NCI-H446 (cell line): ENCODE results near the gene LRRC7.
"Not testable (repeated sequence)": the region's sequence is repeated elsewhere in the genome, so short reads cannot be mapped to it uniquely, and the experiment has no call there.

Experiments used
- DNase-seq, 2 experiments: peaks; one replicate each; lab custom pipeline; 2025; lab: John Stamatoyannopoulos, UW

The LRRC7 gene

DNA sequence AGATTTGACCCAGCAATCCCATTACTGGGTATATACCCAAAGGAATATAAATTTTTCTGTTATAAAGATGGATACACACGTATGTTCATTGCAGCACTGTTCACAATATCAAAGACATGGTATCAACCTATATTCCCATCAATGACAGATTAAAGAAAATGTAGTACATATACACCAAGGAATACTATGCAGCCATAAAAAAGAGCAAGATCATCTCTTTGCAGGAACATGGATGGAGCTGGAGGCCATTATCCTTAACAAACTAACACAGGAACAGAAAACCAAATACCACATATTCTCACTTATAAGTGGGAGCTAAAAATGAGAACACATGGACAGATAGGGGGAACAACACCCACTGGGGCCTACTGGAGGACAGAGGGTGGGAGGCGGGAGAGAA lies 394.7 kb downstream of the LRRC7 start:
- DNase-seq, result not testable (repeated sequence)

DNA sequence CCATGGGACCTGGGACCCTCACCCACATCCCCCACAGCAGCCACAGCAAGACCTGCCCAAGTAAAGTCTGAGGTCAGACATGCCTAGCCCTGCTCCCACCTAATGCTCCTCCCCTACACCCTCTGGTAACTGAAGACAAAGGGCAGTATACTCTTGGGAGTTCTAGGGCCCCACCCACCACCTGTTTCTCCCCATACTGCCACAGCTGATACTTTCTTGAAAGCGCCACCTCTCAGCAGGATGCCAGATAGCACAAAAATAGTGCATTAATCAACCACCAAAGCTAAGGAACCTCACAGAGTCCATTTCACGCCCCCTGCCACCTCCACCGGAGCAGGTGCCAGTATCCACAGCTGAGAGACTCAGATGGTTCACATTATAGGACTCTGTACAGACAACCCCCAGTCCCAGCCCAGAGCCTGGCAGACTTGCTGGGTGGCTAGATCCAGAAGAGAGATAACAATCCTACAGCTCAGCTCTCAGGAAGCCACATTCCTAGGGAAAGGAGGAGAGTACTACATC lies 399.6 kb downstream of the LRRC7 start:
- no peak for DNase-seq

DNA sequence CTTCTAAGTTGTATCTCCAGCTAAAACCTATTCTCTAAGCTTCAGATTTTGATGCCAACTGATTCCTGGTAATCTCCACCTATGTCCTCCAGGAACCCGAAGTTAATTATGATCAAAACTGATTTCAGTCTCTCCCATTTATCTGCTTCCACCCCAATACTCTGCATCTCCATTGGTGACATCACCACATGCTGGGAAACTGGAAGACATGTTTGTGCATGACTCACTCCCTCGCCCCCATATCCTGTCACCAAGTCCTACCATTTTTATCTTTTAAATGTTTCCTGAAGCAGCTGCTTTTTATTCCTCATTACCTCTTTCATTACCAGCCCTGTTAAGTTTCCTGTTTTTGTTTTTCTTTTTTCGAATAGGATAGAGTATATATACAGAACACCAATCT lies 409.2 kb downstream of the LRRC7 start:
- no peak for DNase-seq

DNA sequence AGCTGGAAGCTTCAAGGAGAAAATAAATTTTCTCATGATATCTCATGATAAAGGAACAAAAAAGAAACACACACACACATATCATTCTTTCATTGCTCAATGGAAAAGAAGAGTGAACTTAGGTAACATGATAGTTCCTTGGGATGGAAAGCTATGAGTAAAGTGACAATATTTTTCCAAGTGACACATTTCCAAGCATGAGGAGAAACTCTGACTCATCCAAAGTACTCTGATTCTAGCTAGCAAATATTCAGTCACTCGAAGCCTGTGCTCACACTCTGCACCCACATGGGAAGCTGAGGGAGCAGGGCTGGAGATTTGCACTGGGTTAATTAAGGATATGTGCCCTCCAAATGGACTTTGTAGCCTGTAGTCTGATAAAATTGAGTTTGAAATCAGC lies 415.3 kb downstream of the LRRC7 start:
- no peak for DNase-seq

DNA sequence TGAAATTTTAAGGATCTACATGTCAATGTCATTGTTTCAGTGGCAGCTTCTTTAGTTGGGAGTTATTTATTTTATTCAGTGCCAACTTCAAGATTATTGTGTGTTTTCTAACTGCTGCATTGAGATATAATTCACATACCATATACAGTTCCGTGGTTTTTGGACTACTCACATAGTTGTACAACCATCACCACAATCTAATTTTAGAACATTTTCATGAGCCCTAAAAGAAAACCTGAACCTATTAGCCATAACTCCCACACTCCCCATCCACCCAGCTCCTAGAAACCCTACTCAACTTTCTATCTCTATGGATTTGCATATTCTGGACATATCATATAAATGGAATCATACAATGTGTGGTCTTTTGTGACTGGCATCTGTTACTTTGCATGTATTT lies 417.7 kb downstream of the LRRC7 start:
- DNase-seq, result no peak

DNA sequence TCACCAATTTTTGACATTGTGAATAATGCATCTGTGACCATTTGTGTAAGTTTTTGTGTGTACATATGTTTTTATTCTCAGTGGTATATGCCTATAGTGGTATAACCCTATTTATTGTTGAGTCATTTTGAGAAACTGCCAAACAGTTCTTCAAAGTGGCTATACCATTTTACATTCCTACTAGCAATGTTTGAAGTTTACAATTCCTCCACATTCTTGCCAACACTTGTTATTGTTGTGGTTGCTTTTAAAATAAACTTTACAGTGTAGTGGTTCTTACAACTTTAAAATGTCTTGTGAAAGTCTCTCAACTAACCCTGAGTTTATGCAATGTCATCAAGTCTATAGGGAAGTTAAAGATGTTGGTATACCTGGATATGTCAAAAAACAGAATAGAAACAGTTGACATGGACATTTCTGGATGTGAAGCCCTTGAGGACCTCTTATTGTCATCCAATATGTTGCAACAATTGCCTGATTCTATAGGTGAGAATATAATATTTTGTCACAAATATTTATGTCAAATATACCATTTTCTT lies 418.2 kb downstream of the LRRC7 start:
- DNase-seq, result no peak

DNA sequence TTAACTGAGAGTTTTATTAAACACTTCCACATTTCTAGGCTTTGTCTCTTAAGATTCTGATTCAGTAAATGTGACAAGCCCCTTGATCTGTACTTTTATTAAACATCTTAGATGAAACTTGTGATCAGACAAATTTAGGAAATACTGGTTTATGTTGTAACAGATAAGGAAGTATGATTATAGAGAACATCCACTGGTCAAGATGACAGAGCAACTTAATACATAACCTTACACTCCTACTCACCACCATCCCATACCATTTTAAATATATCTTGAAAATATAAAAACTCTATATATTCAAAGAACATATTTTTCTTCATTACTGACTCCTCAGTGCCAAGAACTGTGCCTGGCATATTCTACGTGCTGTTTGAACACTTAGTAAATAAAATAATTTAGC lies 420.2 kb downstream of the LRRC7 start:
- no peak for DNase-seq

DNA sequence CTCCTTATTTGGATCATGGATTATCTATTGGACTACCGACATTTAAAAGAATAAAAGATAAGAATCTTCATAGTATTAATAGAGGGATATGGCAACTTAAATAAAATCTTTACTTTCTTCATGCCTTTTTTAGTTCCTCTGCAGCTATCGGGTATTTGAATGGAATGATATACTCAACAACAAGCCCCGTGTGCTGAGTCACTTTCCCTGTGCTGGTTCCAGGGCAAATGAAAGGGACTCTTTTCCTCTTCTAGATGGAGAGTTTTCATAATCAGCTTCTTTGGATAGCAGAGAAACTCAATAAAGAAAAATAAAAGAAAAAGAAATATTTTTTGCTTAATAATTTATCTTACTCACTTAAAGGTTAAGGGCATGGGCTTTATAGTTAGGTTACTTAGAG lies 423.9 kb downstream of the LRRC7 start:
- DNase-seq, result no peak

DNA sequence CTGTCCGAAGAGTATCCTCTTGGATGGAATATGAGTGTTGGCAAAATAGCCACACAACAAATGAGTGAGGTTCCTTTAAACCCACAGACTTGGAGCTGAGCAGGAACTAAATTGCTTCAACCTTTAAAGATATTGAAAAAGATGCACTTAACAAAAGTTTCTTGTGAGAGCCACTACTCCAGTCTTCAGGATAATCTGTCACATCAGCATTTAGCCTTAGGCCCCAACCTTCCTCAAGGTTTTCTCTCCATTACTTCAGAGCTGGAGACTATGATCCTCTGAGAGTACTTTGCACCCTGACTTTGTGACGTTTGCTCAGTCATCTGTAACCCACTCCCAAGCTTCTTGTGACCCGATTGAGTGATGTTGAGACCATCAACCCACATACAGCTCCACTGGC lies 424.9 kb downstream of the LRRC7 start:
- no peak for DNase-seq

DNA sequence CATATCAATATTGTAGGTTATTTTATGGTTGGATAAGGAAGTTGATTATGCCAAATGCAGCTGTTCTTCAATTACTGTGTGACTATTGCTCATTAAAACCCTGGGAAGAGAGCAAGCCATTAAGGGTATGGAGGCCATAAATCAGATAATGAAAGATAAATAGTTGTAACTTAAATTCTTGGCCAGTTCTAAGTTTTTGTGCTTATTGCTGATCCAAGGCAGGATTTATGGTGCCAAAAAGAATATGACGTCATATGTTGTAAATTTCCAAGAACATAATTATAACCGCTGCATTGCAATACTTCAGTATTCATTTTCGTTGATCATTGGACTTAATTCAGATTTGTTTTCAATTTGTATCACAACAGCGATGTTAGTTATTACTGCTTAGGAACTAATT lies 426.1 kb downstream of the LRRC7 start:
- peak; percentile 8 to 54 for DNase-seq

DNA sequence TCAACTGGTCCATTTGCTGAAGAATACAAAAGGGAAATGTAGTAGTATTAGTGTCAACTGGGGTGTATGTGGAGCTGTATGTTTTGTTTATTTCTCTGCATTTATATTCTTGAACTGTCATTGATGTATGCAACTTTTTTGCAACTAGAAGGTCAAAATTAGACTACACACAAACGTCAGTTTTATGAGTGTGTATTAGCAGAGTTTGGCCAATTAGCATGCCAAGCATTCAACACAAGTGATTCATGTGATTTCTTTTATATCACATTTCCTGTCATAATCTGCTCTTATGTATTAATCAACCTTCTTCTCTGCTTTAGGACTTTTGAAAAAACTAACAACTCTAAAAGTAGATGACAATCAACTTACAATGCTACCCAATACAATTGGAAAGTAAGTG lies 426.5 kb downstream of the LRRC7 start:
- peak in 1 of 2 experiments; percentile 7 for DNase-seq

DNA sequence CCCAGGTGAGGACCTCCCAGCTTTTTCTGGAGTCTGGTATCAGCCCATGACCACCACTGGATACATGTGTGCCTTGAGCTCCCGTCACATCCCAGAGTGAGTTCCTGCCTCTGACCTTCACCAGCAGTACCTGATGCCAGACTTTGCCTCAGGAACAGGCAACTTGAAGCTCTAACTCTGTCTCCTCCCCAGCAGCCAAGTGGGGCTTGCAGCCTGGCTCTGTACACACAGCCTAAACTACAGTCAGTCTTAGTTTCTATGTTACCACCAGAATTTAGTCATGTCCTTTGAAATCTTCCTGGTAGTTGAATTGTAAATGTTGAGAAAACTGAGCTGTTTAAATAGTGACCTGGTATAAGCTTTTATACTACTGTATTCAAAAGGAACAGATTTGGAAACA lies 431.1 kb downstream of the LRRC7 start:
- DNase-seq, result no peak

DNA sequence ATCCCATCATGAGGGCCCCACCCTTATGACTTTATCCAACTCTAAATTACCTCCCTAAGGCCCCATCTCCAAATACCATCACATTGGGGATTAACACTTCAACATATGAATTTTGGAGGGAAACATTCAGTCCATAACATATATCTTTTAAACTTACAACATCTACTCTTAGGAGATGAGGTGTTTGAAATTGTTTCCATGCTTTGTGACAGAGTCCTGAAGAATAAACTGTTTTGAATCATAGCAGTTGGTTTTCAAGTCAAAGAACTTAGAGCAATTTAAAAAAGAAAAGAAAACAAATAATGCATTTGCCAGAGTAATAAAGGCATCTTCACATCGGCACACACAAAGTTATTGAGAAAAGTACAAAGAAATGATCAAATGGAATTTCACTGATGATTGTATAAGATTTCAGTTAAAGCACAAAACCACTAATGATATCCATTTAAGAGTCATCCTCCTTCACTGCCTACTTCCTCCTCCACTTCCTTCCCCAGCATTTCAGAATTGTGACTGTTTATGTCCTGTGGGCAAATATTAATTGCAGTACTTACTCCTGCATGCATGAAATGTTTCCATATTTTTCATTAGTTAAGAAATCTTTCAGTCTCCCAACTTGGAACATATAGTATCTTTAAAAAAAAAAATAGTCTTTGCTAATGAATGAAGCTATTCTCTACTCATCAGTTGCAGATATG lies 435.6 kb downstream of the LRRC7 start:
- no peak for DNase-seq

DNA sequence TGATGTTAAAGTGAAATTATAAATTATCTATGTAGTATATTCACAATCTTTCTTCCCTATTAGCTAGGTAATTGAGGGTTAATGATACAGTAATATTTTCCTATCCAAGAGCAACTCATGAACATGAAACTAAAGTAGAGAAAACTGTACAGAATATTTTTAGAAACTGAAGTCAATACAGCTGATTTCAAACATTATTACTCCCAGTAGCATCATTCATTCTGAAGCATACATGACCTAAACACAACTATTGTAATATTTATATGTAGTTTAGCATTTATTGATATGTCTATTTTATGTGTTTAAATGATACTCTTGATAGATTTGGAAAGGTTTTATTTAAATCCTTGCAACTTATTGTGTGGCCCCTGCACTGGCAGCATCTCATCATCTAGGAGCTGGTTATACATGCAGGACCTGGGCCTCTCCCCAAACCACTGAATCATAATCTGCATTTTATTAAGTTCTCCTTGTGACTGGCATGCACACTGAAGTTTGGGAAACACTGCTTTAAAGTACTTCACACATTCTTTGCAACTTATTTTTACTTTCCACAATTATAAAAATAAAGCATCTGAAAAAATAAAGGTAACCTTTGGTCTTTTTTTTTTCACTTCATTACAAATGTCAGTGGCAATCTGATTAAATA lies 437.8 kb downstream of the LRRC7 start:
- no peak for DNase-seq

DNA sequence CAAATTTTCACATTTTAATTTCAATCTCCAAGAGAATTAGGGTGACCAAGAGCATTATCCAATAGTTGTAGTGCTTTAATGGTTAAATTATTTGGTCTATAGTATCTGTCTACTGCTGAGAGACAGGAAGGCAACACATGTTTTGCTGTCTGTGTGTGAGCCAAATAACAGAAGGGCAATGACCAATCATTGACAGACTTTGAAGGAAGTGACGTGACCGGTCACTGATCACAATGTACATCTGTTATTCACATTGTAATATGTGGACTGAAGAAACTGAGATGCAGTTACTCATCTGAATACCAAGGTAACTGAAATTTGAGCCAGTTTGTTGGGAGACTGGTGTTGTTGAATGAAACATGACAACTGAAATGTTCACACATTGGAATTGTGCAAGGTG lies 440.9 kb downstream of the LRRC7 start:
- no peak for DNase-seq

DNA sequence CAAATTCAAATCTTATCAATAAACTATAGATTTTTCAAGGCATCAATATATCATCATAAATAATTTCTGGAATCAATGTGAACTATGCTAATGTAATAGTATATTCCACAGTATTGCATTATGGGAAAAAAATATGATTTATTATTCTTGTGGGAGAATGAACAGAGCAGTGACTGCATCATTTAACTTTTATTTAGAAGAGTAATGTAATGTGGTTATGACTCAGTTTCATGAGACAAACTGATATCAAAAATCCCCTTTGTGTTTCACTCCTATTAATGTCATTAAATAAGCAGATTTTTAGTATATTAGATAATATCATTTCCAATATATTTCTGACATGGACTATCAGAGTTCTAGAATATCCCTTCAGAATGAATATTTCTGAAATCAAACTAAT lies 450.0 kb downstream of the LRRC7 start:
- no peak for DNase-seq

DNA sequence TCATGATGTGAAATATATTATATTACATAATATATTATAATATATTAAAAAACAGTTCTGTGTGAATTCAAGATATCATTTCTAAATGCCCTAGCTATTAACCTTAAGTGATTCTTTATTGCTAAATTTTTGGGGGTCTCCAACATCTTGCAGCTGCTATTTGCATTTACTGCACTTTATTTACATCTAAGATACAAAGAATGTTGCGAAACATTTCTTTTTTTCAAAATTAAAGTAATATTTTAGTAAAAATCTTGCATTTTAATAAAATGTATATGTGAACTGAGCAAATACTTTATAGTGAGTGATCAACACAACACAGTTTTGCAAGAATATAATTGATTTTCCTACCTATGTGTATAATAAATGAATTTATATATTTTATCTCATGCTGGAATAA lies 456.6 kb downstream of the LRRC7 start:
- DNase-seq, result no peak

DNA sequence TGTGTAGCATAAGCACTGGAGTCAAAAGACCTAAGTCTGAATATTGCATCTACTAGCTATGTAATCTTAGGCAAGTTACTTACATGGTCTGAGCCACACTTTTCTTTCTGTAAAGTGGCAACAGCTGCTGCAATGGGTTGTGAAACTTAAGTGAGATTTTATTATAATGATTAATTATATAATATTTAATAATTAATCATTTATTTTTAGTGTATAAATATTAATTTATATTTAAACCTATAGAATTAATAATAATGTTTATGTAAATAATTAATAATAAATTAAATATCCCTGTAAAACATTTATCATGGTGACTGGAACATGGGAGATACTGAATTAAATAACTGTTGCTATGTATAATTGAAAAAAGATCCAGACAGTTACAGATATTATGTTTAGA lies 457.3 kb downstream of the LRRC7 start:
- DNase-seq, result no peak

DNA sequence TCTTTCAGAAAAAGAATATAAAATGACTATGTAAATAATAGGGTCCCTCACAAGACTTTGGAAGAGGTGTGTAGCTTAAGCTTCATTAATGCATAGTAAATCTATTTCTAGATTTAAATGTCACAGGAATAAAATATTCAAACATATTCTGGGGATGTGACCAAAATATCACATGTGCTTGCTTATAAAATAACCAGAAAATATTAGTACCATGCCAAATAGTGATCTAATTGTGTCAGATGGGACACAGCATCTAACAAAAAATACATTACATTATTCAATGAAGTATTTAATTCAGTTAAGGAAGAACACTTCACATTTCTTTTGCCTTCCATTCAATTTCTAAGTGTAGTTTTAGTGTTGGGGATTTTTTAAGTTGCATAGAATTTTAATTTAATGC lies 458.1 kb downstream of the LRRC7 start:
- DNase-seq, result no peak

DNA sequence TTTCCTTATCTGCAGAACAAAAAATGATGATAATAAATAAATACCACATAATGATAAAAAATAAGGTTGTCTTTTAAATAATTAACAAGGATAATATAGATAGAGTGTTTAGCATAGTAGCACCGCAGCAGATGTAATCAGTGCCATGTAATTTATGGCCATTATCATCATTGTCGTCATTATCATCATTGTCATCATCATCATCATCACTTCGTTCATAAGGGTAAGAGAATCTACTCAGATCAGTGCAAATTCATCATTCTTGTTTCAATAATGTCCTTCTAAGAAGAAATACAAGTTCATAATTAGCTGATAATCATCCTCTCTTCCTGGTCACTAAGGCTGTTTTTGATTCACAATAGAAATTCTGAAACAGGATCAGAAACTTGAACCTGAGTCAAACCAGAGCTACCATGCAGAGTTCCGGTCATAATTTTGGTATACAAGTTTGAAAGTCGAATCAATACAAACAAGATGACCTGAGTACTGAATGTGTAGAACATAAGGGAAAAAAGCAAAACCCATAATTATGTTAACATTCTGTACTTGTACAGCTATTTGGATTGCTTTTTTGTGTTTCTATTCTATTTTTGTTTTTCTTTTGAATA lies 465.6 kb downstream of the LRRC7 start:
- DNase-seq, result no peak

DNA sequence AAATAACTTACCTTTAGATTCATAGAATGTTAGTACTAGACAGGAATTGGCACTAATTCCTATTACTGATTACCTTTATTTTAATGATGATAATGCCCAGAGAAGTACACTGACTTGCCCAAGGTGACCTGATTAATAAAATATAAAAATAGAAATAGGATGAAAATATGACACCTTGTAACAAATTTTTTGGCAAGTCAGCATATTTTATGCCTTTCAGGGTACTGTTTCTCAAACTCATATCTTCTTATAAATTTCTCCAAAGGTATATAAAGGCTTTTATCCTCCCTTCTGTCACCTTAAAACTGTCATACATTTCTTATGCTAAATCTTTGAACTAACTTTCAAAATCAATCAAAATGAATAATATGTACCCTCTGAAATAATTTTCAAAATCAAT lies 466.2 kb downstream of the LRRC7 start:
- DNase-seq, result no peak

DNA sequence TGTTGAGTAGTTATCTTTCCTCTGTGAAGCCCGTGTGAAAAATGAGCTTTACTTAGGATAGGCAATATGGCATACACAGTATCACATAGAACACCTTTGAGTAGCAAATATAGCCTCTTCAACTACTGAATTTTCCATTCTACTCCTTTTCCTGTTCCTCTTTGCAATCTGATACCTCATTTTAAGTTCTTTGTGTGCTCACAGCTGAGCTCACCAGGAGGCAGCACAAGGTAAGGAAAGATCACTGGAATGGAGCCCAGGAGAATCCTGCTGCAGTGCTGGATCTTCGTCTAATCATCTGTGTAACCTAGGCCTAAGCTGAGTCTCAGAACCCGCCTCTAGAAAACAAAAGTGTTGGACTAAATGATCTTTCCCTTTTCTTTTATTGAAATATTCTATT lies 466.7 kb downstream of the LRRC7 start:
- peak; percentile 16 to 63 for DNase-seq

DNA sequence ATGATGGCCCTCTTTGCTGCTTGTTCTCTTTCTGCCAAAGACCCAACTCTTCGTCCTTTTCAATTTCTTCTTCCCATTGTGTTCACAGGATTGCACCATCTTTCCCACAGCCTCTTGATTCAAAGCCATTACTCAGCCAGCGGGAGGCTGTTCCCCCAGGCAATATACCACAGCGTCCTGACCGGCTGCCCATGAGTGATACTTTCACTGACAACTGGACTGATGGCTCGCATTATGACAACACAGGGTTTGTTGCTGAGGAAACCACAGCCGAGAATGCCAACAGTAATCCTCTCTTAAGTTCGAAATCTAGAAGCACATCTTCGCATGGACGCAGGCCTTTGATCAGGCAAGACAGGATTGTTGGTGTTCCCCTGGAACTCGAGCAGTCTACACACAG lies 470.3 kb downstream of the LRRC7 start:
- DNase-seq, result no peak
